Effector CD8-positive, alpha-beta T cell (primary cell): ENCODE results near the gene SCN5A.

ENCODE experiments used
- DNase-seq: peaks from one replicate; lab custom pipeline; 2025; lab: John Stamatoyannopoulos, UW

Gene SCN5A

GRCh38 chr3:38647217-38647970, 2.1 kb downstream of the SCN5A start:
- no peak for DNase-seq

DNA sequence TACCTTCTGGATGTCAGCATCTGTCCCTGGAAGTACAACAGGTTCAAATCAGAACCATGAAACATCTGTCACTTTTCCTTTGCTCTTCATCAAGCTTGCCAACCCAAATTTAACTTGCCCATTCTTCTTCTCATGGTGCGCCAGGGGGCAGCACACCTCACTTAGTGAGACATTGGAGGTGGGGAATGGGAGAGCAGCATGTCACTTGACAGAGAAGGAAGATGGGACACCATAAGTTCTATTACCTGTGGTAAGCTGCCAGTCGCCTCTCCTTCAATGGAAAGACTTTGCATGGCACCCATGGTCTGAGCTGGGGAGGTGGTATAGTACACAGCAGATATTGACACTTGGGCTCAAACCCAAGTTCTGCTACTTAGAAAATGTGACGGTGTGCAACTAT, 2.9 kb downstream of the SCN5A start:
- no peak for DNase-seq

GRCh38 chr3:38646062-38646461, 3.4 kb downstream of the SCN5A start:
- DNase-seq, result no peak

GRCh38 chr3:38645601-38646000, 3.9 kb downstream of the SCN5A start:
- no peak for DNase-seq

- DNase-seq, result no peak
Measured at GRCh38 chr3:38645076-38645475, 4.4 kb downstream of the SCN5A start.

- DNase-seq, result no peak
Measured at GRCh38 chr3:38644662-38645053, 4.8 kb downstream of the SCN5A start.

DNA sequence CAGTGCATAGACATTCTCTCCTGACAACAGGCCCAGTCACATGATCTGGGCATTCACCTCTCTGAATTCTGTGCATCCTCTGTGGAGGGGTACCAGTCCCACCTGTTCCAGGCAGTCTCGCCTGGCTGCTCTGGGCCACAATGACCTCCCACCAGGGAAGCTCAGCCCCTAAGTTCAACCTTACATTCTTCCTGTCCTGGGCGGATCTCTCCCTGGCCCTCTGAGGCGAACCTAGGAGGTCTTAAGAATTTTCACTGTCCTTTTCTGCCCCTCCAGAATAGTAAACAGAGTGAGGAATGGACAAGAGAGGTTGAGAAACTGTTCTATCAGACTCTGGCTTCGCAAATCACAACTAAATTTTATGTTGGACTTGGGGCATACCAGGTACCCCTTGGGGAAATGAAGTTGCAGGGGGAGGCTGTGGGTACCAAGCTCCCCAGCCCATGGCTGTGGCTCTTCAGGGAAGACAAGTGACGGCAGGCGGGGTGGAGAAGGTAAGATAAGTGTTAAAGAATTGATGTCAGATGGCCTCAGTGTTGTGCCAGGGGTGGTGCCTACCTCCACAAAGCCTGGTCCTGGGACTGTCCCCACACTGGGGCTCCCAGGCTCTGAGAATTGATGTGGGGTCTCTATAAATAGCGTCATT, 5.3 kb downstream of the SCN5A start:
- DNase-seq, result no peak

GRCh38 chr3:38643592-38643991, 5.9 kb downstream of the SCN5A start:
- DNase-seq, result no peak

DNA sequence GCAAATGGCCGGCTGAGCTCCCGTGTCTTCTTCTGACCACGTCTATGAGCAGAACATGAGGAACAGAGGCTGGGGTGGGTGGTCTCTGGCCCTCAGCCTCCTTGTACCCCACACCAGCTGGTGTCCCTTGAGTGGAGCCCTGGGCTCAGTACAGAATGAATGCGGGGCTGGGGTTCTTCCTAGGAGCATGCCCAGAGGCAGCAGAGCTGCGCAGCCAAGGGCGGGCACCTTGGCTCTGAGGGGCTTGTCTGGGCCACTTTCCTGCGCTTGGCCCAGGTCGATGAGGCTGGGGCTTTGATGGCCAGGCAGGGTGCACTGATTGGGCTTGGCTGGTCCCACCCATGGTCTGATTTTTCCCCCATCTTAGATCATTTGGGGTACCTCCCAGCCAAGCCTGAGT, 6.4 kb downstream of the SCN5A start:
- no peak for DNase-seq

GRCh38 chr3:38641461-38642110, 7.9 kb downstream of the SCN5A start:
- no peak for DNase-seq

DNA sequence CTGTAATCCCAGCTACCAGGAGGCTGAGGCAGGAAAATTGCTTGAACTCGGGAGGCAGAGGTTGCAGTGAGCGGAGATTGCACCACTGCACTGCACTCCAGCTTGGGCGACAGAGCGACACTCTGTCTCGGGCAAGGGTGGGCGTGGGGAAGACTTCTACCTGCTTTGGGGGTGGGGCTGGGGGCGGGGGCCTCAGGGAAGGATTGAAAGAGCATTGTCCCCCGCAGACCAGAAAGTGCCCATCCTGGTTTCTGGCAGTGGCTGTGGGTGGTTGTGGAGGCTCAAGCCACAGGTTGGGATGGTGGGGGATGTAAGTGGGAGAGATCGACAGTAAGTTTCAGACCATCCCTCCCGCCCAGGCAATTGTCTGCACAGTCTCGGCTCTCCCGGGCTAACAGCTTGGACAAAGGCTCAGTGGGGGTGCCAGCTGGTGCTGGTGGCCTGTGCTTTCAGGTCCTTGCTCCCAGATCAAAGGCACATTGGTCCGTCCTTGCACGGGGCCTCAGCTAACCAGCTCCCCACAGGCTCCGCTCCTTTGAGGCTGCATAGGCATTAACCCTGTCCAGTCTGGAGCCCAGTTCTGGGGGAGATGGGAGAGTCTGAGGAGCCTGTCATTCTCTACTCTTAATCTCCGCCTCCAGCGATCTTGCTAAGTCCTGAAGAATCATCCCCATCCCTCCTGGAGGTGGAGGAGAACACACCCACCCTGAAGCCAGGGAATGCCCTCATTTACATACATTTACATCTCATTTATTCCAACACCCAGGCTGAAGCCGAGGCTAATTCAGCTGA, 8.6 kb downstream of the SCN5A start:
- DNase-seq, result no peak

GRCh38 chr3:38638354-38638753, 11.1 kb downstream of the SCN5A start:
- DNase-seq, result no peak

DNA sequence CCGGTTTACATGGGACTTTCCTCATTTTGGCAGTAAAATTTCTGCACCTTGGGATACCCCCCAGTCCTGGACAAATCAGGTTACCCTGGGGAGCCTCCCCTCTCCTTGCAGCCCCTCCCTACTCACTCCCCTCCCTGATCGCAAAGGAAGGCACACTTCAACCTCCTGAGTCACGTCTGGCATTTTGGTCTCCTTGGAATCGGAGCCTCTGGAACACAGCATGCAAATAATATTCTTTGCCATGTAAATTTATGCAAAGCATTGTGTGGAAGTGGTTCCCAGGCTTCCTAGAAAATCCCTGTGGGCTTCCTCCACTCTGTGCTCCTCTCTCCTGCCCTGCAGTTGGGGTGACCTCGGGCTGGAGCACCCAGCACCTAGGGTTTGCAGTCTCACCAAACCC, 11.6 kb downstream of the SCN5A start:
- no peak for DNase-seq

GRCh38 chr3:38636881-38637280, 12.6 kb downstream of the SCN5A start:
- no peak for DNase-seq

- DNase-seq, result no peak
Measured at GRCh38 chr3:38636464-38636863, 13.0 kb downstream of the SCN5A start.

GRCh38 chr3:38634111-38634510, 15.4 kb downstream of the SCN5A start:
- DNase-seq, result no peak

DNA sequence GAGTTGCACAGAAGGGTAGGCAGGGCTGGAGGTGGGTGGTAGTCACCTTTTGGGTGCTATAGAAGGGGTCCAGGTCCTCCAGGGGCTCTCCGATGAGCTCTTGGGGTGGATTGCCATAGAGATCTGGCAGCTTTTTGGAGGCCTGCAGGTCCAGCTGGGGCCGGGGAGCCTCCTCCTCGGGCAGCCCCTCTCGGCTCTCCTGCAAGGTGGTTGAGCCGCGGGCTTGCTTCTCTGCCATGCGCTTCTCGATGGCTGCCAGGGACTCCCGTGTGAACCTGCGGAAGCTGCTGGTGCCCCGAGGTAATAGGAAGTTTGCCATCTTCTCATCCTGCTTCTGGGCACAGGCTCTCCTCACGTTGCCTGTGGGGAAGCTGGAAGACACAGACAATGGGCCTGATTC, 16.5 kb downstream of the SCN5A start:
- no peak for DNase-seq

DNA sequence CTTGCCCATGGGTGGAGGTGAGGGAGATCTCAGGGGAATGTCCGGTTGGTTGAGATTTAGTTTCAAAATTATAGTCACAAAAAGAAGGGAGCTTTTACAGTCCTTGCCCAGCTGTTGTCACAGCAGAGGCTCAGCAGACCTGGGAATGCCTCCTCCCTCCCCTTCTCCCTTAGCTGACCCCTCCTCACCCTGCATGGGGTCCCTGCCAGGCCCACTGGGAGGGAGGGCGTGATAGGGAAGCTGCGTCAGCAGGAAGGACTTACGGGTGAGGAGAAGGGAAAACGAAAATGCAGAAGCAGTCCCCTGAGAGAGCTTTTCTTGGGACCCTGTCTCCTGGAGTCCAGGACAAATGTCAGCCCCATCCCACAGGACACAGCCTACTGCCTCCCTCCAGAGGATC, 18.9 kb downstream of the SCN5A start:
- no peak for DNase-seq

- no peak for DNase-seq
Measured at GRCh38 chr3:38630070-38630469, 19.4 kb downstream of the SCN5A start.

DNA sequence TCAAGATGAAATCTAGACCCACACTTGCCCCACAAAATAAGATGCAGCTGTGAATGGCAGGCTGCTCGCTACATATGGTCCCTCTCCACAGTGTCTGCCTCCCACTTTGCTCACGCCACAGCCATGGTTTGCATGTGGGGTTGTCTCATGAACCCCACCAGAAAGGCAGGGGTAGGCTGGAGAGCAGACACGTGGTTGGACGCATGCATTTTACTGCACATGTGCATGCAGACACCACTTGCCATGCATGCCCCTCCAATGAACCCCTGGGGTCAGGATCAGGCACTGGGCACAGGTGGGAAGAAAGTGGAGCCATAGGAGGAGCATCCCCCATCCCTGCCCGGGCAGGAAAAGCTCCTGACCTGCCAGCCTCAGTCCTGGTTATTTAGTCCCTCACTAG, 20.7 kb downstream of the SCN5A start:
- no peak for DNase-seq

- no peak for DNase-seq
Measured at GRCh38 chr3:38627956-38628355, 21.5 kb downstream of the SCN5A start.

DNA sequence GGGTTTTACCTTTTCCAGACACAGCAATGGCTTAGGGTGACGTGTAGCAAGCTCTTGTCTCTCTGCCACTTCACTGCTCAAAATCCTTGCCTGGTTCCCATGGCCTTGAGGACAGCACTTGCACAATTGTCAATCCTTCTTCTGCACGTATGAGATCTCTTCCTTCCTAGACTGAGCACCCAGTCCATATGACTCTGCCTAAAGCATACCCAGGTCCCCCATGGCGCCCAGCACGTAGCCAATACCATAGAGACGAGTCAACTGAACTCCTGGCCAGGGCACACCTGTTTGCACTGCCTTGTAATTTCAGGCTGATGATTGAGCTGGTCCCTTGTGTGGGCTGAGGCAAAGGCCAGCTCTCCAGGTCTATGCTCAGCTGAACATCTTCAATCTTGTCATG, 23.3 kb downstream of the SCN5A start:
- no peak for DNase-seq

- no peak for DNase-seq
Measured at GRCh38 chr3:38623539-38623938, 25.9 kb downstream of the SCN5A start.
